CD14-positive monocyte (primary cell): Measurements from ENCODE around the gene NUP214. TPM values are rescaled to one million over a fixed set of nuclear protein-coding genes. Genes with fewer than 3 reads are reported as not detected.

Experiments used
- DNase-seq, 3 donors: peaks; one replicate each; pipeline ENCODE4 v3.0.0-alpha.2; 2011 to 2022
- H2AFZ ChIP-seq: 2 replicates; pipeline ENCODE4 v1.6.0; 2012; ENCODE audit warnings: mild to moderate bottlenecking, low read depth, low read length, inconsistent platforms; ENCODE audit not compliant: insufficient read depth, poor library complexity, severe bottlenecking
- H3K27ac ChIP-seq, 2 donors: 1 replicate in 1 of 2; 2 replicates in 1 of 2; pipeline ENCODE4 v1.5.1; 2012 to 2013; ENCODE audit warnings: low read length in 2 of 2, control low read depth in 1 of 2, inconsistent platforms in 1 of 2, low read depth in 1 of 2, mild to moderate bottlenecking in 1 of 2
- H3K27me3 ChIP-seq, 2 donors: one replicate each; pipeline versions ENCODE4 v1.6.0 to v1.6.1; 2011 to 2013; ENCODE audit warnings: low read length in 2 of 2; ENCODE audit not compliant: control insufficient read depth in 2 of 2, insufficient read depth in 2 of 2
- H3K36me3 ChIP-seq, 2 donors: replicated peaks in 1 of 2; 1 replicate in 1 of 2; 2 replicates in 1 of 2; pipeline versions ENCODE4 v1.5.1 to v1.6.1; 2012 to 2013; ENCODE audit warnings: low read length in 2 of 2, control low read depth in 1 of 2, inconsistent platforms in 1 of 2, mild to moderate bottlenecking in 1 of 2; ENCODE audit not compliant: insufficient read depth in 2 of 2, control insufficient read depth in 1 of 2
- H3K4me1 ChIP-seq, 2 donors: 1 replicate in 1 of 2; 2 replicates in 1 of 2; pipeline versions ENCODE4 v1.5.1 to v1.6.1; 2012 to 2013; ENCODE audit warnings: low read length in 2 of 2, control low read depth in 1 of 2, inconsistent platforms in 1 of 2, mild to moderate bottlenecking in 1 of 2, moderate library complexity in 1 of 2; ENCODE audit not compliant: insufficient read depth in 2 of 2, control insufficient read depth in 1 of 2
- H3K4me2 ChIP-seq: replicated peaks from 2 replicates; pipeline ENCODE3; 2012; ENCODE audit warnings: low read length, moderate library complexity, mild to moderate bottlenecking; ENCODE audit not compliant: poor library complexity, severe bottlenecking; ENCODE audit errors: extremely low read depth
- H3K4me3 ChIP-seq, 3 experiments: fragments of 200-600 bp in 1 of 3; sonication (generic) in 1 of 3; replicated peaks in 1 of 3; 1 replicate in 2 of 3; 2 replicates in 1 of 3; pipeline ENCODE4 v1.5.1; 2011 to 2013; ENCODE audit warnings: low read length in 3 of 3, mild to moderate bottlenecking in 3 of 3, control low read depth in 2 of 3, low read depth in 2 of 3, inconsistent platforms in 1 of 3, moderate library complexity in 1 of 3
- H3K79me2 ChIP-seq: 2 replicates; pipeline ENCODE4 v1.6.0; 2012; ENCODE audit warnings: mild to moderate bottlenecking, control low read depth, inconsistent platforms, low read length, moderate library complexity; ENCODE audit not compliant: insufficient read depth
- H3K9ac ChIP-seq: 2 replicates; pipeline ENCODE4 v1.6.0; 2017; ENCODE audit warnings: low read length, mild to moderate bottlenecking; ENCODE audit not compliant: insufficient read depth, poor library complexity, severe bottlenecking
- H3K9me3 ChIP-seq, 2 donors: replicated peaks in 1 of 2; 1 replicate in 1 of 2; 2 replicates in 1 of 2; pipeline versions ENCODE4 v1.5.1 to v1.6.1; 2012 to 2013; ENCODE audit warnings: low read length in 2 of 2, control low read depth in 1 of 2; ENCODE audit not compliant: control insufficient read depth in 1 of 2, insufficient read depth in 1 of 2
- H4K20me1 ChIP-seq: 2 replicates; pipeline ENCODE4 v1.6.0; 2012; ENCODE audit warnings: mild to moderate bottlenecking, low read length, control low read depth, moderate library complexity; ENCODE audit not compliant: insufficient read depth
- H3K27ac Mint-ChIP-seq, 7 donors: one replicate each; pipeline ENCODE4 v1.8.0; 2020; ENCODE audit warnings: mild to moderate bottlenecking in 7 of 7, mixed read lengths in 7 of 7, moderate library complexity in 6 of 7, inconsistent platforms in 2 of 7
- H3K27me3 Mint-ChIP-seq, 3 donors: one replicate each; pipeline ENCODE4 v1.8.0; 2021 to 2022; ENCODE audit warnings: low read depth in 3 of 3, mild to moderate bottlenecking in 3 of 3, mixed read lengths in 3 of 3, moderate library complexity in 3 of 3, inconsistent platforms in 1 of 3
- H3K36me3 Mint-ChIP-seq, 2 donors: one replicate each; pipeline ENCODE4 v1.8.0; 2020; ENCODE audit warnings: mixed read lengths in 2 of 2, inconsistent platforms in 1 of 2, mild to moderate bottlenecking in 1 of 2
- H3K4me1 Mint-ChIP-seq: one replicate; pipeline ENCODE4 v1.8.0; 2020; ENCODE audit warnings: mild to moderate bottlenecking, mixed read lengths
- H3K4me3 Mint-ChIP-seq, 2 donors: one replicate each; pipeline ENCODE4 v1.8.0; 2020; ENCODE audit warnings: mild to moderate bottlenecking in 2 of 2, mixed read lengths in 2 of 2, moderate library complexity in 1 of 2
- H3K9me3 Mint-ChIP-seq, 7 donors: one replicate each; pipeline ENCODE4 v1.8.0; 2020 to 2022; ENCODE audit warnings: mixed read lengths in 7 of 7, mild to moderate bottlenecking in 6 of 7, moderate library complexity in 6 of 7, inconsistent platforms in 2 of 7
- CTCF ChIP-seq: fragments of 200-600 bp; IDR thresholded peaks from one replicate; pipeline ENCODE4 v1.8.0; 2022; ENCODE audit warnings: antibody characterized with exemption, mild to moderate bottlenecking
- WGBS: methylation state at CpG from one replicate; pipeline ENCODE4 v1.1.5; 2013; ENCODE audit warnings: missing lambda C conversion rate; ENCODE audit not compliant: insufficient coverage; 5-methylcytosine and 5-hydroxymethylcytosine counted together
- intact Hi-C, 2 donors: fragments of 100-400 bp; cut with micrococcal nuclease; formaldehyde crosslinking; loops; one replicate each; pipeline versions ENCODE4 v1.15.0 to v1.15.1; 2023
- polyA plus RNA-seq, 3 donors: library from polyadenylated mRNA; depleted of rRNA in 1 of 3; unstranded in 2 of 3; stranded (reverse) in 1 of 3; fragments of 300-500 nt in 2 of 3; fragments of >200 nt in 1 of 3; fragmentation: Illumina TruSeq in 2 of 3; gene quantifications; 1 replicate in 2 of 3; 2 replicates in 1 of 3; pipeline ENCODE4 v1.2.3, GENCODE V29; 2012 to 2021

The NUP214 gene
- polyA plus RNA-seq, 3 donors = 94.9 to 329 (median 214) TPM

- 89% methylated on average over 13 of the region's 17 CpGs for WGBS
- Histone ChIP-seq H3K4me3 (no peak overlapping the region), H3K27ac (no peak overlapping the region), H3K36me3 (no peaks in the 10 kb centered on the region), H3K4me2 (no peak overlapping the region), H3K79me2 (peaks cover 13% of the 10 kb centered on the region), H3K27me3 (peaks cover 7 to 35% of the 10 kb centered on the region in 2 donors), H3K9ac (no peak overlapping the region), H4K20me1 (no peaks in the 10 kb centered on the region), H2AFZ (no peak overlapping the region), H3K4me1 (peaks cover 32 to 38% of the 10 kb centered on the region in 2 donors), H3K9me3 (peaks cover 0 to 7% of the 10 kb centered on the region in 2 donors)
- intact Hi-C loops = no loop called here
- H3K9me3 Mint-ChIP-seq = peaks cover 0 to 10% (median 2%) of the 10 kb centered on the region in 7 donors
- peaks cover 0 to 9% of the 10 kb centered on the region in 2 donors for H3K36me3 Mint-ChIP-seq
- no peak for TF ChIP-seq CTCF
- H3K27ac Mint-ChIP-seq = peak overlapping the region in 1 of 7 donors; percentile 66
- peaks cover 37 to 41% (median 39%) of the 10 kb centered on the region in 3 donors for H3K27me3 Mint-ChIP-seq
- peaks cover 37% of the 10 kb centered on the region for H3K4me1 Mint-ChIP-seq
- H3K4me3 Mint-ChIP-seq = peak overlapping the region in 1 of 2 donors; percentile 88
- no peak for DNase-seq
Measured at GRCh38 chr9:131281119-131281965, 156.0 kb downstream of the NUP214 start.

- H2AFZ ChIP-seq = no peak overlapping the region
- H3K36me3 ChIP-seq = no peaks in the 10 kb centered on the region
- H3K4me3 Mint-ChIP-seq = peak overlapping the region; percentile 2 to 88
- peaks cover 7 to 35% of the 10 kb centered on the region in 2 donors for H3K27me3 ChIP-seq
- H4K20me1 ChIP-seq = no peaks in the 10 kb centered on the region
- 94% methylated on average over 3 of the region's 4 CpGs for WGBS
- no peak overlapping the region for H3K4me3 ChIP-seq
- peaks cover 37% of the 10 kb centered on the region for H3K4me1 Mint-ChIP-seq
- intact Hi-C loops = no loop called here
- H3K9me3 ChIP-seq = peaks cover 0 to 7% of the 10 kb centered on the region in 2 donors
- H3K27me3 Mint-ChIP-seq = peaks cover 37 to 41% (median 39%) of the 10 kb centered on the region in 3 donors
- H3K4me1 ChIP-seq = peaks cover 32 to 38% of the 10 kb centered on the region in 2 donors
- H3K36me3 Mint-ChIP-seq = peaks cover 0 to 9% of the 10 kb centered on the region in 2 donors
- no peak overlapping the region for H3K9ac ChIP-seq
- H3K27ac ChIP-seq = no peak overlapping the region
- H3K4me2 ChIP-seq = no peak overlapping the region
- peaks cover 0 to 10% (median 2%) of the 10 kb centered on the region in 7 donors for H3K9me3 Mint-ChIP-seq
- no peak for TF ChIP-seq CTCF
- no peak overlapping the region for H3K27ac Mint-ChIP-seq
- DNase-seq = no peak
- peaks cover 4% of the 10 kb centered on the region for H3K79me2 ChIP-seq
Measured at GRCh38 chr9:131282175-131282574, 156.8 kb downstream of the NUP214 start.
